Hindlimb muscle (tissue), 1 donor: Measurements from ENCODE around the gene ACE2. TPM values are rescaled to one million over a fixed set of nuclear protein-coding genes. Genes with fewer than 3 reads are reported as not detected.
A peak's percentile ranks its signal among the peaks of the same experiment; 100 is the strongest.
"Not testable (repeated sequence)": the region's sequence is repeated elsewhere in the genome, so short reads cannot be mapped to it uniquely, and the experiment has no call there.

ENCODE experiments used
- DNase-seq: peaks from one replicate; pipeline ENCODE4 v3.0.0-alpha.2; 2013
- polyA plus RNA-seq: library from polyadenylated mRNA; unstranded; fragments of 120-200 nt; gene quantifications from one replicate; pipeline ENCODE4 v1.2.1, GENCODE V29; 2013; ENCODE audit not compliant: insufficient read length

Gene ACE2
- polyA plus RNA-seq: not detected

DNA sequence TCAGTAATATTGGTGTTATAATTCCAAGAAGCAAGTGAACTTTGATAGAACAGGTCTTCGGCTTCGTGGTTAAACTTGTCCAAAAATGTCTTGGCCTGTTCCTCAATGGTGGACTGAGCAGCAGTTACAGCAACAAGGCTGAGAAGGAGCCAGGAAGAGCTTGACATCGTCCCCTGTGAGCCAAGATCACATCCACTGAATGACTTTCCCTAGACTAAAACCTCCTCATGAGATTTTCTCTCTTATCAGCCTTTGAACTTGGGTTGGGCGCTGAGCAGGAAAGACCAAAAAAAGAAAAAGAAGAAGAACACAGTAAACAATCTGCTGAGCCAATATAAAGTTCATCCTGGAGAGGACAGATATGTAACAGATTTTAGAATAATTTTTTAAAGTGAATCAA is at the start of gene ACE2:
Gene ACE2, minus strand, starts transcription at position 216 of the 400 bp plus-strand sequence. Its CDS starts 49 bp downstream, at position 167.
- no peak for DNase-seq

DNA sequence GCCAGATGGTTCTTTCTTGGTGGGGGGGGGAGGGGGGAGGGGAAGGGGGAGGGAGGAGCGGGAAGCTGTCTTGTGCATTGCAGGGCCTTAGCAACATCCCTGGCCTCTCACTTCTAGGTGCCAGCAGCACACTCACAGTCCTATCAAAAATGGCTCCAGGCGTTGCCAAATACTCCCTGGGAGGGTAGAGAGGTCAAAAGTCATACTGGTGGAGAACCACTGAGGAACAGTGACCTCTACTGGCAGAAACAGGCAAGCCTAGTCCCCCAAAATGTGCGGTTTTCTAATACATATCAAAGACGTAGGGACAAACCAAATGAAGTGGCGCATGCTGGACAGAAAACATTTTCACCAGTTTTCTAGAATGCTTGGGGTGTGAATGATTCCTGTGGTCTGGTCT is 46.8 kb upstream of the ACE2 start:
- DNase-seq: not testable (repeated sequence)

DNA sequence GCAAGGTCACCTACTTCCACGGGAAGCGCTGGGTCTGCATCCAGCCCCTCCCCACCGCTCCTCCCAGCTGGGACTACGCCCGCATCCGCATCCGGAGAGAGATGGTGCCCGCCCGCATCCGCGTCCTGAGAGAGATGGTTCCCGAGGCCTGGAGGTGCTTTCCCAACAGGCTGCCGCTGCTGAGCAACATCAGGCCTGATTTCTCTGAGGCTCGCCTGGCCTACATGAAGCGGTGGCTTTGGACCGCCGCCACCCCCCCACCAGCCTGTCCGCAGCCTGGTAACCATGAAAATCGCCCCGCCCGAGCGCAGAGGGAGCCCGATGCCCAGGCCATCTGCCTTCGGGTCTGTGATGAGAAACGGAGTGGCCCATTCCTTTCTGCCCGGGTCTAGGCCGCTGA is 45.8 kb upstream of the ACE2 start:
- DNase-seq: no peak

DNA sequence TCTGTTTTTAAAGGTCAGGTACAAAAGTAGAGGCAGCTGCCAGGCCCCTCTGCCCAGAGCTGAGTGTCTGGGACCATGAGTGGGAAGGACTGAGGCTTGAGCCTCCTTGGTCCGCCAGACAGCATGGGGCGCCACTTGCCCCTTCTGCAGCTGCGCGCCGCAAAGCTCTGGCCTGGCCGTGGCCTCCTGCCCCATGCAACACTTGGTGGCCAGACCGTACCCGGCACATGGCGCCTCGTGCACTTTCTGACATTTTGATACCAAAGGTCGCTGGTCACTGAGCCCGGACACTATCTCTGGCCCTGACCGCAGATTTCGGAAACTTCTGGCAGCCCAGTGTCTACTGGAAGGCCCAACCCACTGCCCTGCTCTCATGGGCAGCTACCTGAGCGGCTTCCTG is 45.3 kb upstream of the ACE2 start:
- no peak for DNase-seq

DNA sequence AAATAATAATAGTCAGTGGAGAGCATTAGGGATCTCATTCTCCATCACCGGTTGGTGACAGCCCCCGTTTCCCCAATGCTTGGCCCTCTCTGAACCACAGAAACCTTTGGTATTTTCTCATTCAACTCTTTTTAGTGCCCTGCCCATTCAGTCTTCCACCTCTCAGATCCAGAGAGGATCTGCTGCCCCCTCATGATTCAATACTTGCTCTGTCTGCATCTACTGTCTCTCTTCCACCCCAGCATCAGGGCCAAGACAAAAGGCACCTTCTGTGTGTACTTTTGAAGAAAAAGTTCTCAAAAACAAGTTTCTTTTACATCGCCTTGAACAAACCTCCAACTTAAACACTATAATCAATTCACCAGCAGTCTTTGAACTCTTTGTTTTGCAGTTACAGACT is 44.5 kb upstream of the ACE2 start:
- DNase-seq: no peak

DNA sequence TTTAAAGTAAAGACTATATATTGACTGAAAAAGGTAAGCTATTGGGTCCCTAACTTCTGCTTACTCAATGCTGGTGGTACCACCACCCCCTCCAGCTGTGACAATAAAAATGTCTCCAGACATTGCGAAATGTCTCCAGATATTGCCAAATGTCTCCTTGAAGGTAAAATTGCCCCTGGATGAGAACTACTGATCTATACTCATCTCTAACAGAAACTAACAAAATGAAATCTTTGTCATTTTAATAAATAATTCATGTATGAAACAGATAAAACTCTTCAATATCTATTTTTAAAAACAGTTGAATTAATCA is 43.8 kb upstream of the ACE2 start:
- DNase-seq: no peak

DNA sequence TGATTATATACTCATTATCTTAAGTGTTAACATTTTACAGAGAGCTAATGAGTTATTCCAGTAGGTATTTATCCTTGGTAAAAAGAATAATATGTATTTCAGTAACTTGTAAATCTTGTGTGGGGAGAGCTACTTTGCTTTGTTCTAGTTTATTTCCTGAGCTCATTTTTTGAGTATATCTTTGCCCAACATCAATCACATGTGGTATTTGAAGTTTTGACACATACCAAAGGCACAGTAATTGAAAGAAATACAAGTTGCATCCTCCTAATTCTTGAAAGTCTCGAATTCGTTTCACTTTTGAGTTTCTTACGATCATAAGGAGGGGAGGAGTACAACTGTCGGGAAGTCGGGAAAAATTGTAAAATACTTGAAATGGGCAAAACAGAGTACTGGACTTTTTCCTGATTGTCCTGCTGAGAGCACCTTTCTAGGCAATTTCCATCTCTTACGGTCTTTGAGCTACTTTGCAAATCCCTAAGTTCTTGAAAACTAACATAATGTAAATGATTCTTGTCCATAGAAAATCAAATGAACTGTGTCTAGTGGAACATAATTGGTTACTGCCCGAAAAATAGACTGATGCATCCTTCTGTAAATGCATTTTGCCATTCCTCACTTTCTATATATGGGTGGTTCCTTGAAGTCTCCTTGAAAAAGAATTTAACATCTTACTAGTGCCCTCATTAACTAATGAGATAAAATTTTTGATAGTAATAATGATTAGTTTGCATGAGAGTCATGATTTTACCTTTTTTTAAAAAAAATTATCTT is 43.2 kb upstream of the ACE2 start:
- DNase-seq: no peak

DNA sequence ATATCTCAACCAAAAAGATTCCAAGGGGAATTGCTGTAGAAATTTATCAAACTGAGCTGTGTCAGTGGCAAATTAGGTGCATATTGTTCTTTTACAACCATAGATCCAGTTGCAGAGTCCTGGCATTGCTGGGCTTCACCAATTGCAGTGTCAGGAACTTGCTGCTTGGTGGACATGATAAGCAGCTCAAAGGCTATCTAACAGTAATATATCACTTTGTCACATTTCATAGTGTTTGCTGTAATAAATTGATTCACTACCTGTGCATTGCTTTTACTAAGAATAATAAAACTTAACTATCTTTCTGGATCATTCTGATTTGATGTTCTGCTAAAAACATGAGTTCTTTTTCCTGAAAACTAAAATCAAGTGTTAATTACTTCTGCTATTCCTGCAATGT is 30.9 kb upstream of the ACE2 start:
- DNase-seq: no peak

DNA sequence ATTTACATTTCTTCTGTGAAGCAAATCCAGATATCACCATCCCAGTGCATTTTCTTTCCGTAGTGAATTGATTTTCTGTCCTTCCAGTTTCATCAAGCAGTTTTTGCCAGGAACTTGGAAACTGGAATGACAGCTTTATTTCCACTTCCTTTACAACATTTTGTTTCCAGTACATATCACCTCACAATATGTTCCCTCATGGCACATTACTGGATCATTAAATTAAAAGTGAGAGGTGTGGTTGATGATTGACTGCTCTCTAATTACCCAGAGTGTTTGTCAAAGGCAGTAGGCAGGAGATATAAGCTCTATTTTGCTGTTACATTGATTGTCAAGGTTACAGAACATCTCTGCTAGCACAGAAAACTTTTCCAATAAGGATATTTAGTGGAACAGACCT is 22.3 kb upstream of the ACE2 start:
- peak; percentile 0 for DNase-seq

DNA sequence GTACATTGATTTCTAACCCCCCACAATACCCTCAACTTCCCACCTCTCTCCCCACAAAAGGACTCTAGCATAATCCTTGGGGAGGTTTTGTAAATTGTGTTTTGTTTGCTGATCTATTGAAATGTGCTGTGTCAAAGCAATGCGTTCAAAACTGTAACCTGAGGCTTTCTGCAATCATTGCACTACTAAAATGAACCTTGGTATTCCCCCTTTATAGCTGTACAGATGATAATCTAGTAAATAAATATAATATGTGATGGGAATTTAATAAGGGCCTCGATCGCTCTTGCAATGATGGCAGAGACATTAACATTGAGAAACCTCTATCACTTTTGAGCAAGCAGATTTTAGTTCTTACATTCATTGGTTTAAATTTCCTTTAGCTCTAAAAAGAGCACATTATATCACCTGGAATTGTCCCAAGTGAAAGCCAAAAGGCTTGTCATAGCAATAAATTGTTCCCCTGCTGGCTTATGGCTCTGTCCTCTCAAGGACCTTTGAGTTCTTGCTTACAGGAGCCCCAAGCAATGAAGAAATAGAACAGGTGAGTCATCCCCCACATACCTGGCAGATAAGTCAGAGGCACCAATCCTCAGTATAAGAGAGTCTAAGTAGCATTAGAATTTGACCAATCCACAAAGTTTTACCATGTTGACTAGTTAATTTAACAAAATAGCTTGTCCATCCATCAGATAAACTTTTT is 18.4 kb upstream of the ACE2 start:
- peak; percentile 0 for DNase-seq

DNA sequence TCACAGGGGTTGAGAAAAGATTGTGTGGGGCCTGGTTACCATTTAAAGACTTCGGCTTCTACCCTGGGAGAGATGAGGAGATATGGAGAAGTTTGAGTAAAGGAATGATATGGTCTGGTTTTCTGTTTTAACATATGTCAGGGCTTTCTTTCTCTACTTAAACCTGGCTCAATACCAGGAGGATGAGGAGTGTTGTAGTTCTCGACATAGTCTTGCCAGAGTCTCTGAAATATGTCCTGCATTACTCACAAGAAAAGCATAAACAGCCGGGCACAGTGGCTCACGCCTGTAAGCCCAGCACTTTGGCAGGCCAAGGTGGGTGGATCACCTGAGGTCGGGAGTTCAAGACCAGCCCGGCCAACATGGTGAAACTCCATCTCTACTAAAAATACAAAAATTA is 16.4 kb upstream of the ACE2 start:
- no peak for DNase-seq

DNA sequence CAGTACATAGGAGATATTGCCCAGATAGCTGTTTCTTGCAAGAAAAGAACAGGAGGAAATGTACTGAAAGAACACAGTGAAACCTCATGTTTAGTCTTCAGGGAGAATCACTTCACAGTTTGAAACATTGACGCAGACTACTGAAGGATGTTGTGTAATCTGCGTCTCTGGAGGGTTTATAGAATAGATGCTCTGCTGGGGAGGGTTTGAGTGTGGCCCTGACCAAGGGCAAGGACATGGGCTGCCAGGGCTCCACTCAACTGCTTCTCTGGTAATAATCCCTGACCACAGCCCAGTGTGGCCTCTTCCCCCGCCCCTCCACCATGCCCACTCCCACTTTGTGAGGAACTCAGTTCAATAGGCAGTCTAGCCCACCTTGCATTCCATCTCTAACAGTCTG is 15.8 kb upstream of the ACE2 start:
- no peak for DNase-seq

DNA sequence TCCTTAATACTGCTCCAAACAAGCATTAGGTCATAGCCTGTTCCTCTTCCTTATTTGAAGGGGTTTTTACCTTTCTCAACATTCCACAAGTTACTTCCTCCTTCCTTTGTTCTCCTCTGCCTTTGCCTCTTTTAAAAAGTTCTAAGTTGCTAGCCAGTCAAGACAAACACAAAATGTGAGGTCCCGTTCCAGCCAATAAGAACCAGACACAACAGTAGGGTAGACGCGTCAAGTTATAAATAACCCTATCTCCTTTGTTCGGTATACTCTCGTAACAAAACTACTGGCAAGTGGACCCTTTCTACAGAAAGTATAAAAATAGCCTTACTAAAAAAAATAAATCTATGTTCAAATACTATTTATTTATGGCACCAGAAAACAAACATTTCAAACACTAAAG is 6.3 kb upstream of the ACE2 start:
- no peak for DNase-seq

DNA sequence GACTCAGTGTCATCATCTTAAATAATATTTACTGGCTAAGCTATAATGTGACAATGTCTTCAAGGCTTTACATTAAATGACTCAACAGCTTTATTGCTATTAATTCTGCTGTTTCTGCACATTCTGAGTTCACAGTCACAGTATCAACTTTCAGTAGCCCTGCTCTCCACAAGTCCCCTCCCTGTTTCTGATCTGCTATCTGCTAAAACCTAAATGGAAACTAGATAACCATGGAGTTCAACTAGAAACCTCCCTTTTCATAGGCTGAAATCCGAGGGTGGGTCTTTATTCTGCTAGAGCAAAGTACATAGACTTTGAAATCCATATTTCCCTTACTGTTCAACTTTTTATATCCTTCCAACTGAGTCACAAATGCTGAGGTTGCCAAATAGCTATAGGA is 5.4 kb upstream of the ACE2 start:
- DNase-seq: no peak

DNA sequence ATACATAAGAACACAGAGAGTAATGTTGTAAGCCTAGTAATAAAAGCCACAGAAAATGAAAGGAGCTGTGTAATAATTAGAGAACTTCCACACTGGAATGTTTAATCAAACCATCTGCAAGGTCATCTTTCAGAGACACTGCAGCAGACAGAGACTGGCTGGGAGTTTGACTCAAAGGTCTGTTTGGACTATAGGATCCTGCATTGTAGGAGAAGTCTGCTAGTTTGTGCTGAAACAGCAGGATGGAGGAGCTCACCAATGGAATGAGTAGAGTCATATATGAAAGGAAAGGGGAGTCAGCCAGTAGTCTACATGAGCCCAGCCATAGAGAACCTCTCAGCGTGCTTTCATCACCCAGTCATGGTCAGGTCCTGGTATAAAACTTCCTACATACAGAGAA is 4.5 kb upstream of the ACE2 start:
- DNase-seq: no peak

DNA sequence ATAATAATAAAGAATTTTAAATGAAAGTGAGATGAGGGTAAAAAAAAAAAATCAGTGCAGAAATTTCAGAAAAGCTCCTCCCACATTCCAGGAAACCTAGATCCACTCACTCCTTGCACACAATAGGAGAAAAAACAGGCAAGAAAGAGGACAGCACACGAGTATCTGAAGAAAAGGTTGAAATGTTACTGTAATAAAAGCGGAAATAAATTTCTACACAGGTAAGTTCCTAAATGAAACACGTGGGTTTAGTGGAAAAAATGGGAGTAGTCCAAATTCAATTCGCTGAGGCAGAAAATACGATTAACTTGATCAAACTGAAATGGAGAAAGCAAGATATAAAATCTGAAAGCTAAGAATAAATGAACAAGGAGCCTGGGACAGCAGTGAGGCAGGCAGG is 2.0 kb upstream of the ACE2 start:
- no peak for DNase-seq

DNA sequence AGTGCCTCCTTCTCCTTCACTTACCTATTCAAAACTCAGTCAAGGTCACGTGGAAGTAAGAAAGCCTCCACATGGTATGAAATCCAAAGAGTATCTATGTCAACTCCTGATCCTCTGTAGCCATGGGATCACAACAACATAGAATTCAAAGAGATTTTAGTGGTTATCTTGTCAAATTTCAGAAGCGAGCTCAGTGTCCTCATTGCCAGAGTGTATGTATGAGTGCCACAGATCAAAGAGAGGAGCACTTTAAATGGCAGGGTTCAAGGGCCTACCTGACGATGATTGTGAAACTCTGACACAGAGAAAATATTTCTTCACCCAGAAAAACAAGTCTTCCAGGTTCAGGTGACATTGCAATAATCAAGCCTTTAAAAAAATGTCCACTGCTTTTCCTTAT is 1.2 kb upstream of the ACE2 start:
- DNase-seq: no peak

DNA sequence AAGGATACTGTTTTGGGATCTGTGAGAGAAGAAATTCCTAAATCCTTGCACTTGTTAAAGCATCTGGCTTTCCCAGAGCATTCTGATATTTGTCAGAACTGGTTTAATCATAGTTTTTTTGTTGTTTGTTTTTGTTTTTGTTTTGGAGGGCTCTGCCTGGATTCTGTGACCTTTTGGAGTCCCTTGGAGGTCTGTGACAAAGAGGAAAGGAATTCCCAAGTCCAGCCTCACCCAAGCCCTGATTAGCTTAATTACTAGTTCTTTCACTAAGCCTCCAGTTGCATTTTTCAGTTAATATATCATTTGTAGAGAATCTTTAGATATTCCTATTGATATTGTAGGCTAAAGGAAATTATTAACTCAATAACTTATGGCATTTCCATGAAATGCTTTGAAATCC is 711 bp downstream of the ACE2 start:
- DNase-seq: no peak

DNA sequence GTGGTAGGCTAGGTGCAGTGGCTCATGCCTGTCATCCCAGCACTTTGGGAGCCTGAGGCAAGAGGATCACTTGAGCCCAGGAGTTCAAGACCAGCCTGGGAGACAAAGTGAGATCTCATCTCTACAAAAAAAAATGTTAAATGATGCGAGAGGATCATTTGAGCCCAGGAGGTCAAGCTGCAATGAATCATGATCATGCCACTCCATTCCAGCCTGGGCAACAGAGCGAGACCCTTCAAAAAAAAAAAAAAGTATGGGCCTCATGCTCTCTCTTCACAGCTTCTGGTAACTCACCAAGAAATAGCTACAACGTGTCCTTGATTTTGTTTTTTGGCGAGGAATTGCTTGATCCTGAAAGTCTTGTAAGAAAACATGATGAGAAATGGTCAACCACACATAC is 1.3 kb downstream of the ACE2 start:
- DNase-seq: no peak

DNA sequence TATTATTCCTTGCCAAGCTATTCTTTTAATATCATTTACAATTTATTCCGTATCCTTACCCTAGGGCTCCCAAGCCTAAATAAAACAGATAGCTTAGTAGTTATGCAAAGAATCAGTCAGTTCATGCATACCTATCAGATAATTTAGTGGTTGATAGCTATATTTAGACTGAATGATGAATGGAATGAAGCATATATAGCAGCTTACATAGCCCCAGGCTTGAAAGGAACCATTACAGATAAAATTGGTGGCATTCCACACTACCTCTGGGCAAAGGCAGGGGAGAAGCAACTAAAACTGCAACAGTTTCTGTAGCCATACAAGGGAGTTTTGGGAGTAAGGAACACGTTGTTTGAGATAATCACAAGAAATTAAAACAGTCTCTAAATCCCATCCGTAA is 2.7 kb downstream of the ACE2 start:
- DNase-seq: no peak

DNA sequence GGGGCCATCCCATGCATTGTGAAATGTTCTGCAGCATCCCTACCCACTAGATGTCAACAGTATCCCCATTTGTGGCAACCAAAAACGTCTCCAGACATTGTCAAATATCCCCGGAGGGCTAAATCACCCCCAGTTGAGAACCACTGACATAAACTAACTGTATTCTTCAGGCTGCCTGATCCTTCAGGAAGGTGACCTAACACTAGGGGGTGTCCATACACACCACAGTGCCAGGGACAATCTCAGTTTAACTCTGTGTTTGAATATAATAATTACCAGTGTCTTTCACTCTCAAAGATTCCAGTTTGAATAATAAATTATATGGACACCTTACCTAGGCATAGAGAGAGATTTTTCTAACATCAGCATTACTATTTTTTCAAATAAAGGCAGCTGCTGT is 6.4 kb downstream of the ACE2 start:
- no peak for DNase-seq

DNA sequence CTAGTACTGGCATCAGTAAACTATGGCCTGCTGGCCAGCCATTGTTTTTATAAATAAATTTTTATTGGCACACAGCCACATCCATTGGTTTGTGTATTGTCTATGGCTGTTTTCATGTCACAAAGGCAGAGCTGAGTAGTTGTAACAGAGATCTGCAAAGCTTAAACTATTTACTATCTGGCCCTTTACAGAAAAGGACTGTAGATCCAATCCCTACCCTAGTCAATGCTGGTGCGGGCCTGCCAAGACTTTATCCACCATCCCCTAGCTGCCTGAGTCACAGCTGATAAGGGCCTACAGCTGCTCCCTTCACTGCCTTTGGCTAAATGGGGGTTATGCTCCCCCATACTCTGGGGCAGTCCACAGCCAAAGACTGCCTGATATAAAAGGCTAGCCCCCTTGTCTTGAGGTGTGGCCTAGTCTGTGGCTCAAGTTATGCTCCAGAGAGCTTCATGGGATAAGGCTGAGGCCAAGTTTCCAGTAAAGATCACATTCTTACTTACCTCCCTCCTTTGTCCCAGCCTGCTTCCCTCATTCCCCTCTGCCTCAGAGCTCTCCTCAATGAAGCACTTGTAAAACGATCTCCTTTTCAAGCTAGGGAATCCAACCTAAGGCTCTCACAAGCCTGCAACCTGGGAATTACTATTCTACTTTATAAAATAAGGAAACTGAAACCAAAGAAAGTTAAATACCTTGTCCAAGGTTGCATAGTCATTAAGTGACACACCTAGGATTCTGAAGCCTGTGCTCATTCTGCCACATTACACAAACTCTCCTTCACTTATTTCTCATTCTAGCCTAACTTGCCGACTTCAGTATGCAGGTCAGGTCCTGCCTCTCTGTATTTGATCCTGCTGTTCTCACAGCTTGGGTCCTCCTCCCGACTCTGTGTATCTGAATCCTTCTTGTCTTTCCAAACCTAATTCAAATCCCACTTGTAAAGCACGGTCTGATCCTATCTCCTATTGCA is 20.7 kb downstream of the ACE2 start:
- DNase-seq: no peak

DNA sequence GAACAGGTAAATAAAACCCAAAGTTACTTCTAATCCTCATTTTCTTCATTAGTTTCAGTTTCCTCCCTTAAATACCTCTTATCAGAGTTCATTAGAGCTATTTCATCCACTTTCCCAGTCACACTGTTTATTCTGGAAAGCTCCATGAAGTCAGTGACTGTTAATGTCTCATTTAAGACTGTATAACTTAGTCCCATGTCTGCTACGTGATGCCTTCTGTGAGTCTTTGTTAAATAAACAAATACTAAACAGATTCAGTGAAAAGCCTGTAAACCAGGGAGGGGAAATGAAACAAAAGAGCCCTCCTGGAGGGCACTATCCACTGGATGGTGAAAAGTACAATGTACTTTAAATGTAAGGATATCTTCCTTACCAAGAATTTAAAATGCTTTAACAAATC is 24.7 kb downstream of the ACE2 start:
- DNase-seq: no peak
